NCI-H1048 (cell line): ENCODE measurements around the gene VOPP1.

Source experiments
- DNase-seq: peaks from one replicate; lab custom pipeline; 2025; lab: John Stamatoyannopoulos, UW

Gene VOPP1

DNA sequence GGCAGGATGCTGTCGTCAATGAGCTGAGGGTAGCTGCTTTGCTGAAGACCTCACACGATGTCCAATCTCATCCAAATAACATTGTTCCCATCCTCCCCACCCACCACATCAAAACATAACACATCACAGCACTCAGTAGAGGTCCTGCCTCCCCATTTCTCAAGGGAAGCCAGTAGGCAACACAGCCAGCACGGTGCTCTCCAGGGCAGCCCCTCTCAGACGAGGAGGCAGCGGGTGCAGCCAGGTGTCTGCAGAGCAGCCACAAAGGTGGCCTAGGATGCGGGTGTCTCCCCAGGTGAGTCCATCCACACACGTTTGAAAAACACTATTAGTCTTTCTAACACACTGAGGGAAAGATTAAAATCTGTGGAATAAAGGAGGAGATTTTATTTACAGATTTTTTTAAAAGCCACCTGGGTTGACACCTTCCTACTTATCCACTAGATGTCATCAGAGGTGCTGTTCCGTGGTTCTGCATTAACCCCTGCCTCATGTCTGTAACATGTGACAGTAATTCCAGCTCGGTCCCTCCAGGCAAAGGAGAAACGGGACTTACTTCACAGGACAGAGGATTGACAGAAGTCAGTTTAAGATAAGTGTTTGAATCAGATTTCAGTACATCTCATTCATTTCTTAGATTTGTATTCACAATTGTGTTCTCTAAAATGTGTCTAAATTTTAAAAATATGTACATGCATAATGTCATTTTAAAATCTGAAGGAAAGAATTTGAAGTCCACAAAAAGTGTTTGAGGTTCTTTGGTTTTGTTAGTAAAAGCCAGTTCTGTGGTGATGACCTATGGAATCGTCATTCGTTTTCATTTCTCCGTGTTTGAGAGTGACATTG is 139.1 kb downstream of the VOPP1 start:
- DNase-seq = no peak

DNA sequence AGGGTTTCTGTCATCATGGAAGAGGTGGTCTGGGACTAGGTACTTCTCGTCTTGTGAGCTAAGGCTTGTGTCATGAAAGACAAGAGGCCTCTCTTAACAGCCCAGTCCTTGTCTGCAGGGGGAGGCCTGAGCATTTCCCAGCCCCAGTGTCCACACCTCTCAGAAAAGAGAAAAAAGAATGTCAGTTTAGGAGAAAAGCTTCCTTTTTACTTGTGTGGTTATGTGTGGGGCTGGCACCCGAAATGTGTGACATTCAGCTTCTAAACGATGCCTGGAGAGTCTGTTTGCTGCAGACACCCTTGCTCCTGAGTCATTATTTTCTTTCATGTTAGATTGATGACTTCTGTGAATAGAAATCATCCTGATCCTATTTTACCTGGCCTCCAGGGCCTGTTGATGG is 139.8 kb downstream of the VOPP1 start:
- DNase-seq = no peak

DNA sequence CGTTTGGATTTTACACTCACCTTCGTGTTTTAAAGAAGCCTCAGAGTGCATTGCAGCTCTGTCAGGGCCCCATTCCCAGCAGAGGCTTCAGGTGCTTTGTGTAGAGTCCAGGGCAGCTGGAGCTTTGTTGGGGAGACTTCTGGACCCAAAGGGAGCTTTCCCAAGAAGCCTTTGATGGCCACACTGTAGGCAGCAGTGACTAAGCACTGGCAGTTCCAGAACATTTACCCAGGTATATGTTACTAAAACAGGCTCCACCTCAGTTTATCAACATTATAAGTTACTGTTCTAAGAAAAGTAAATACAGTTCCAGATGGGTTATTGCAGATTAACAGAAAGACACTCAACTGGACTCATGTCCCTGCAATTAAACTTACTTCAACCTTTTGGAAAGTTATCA is 140.4 kb downstream of the VOPP1 start:
- no peak for DNase-seq

DNA sequence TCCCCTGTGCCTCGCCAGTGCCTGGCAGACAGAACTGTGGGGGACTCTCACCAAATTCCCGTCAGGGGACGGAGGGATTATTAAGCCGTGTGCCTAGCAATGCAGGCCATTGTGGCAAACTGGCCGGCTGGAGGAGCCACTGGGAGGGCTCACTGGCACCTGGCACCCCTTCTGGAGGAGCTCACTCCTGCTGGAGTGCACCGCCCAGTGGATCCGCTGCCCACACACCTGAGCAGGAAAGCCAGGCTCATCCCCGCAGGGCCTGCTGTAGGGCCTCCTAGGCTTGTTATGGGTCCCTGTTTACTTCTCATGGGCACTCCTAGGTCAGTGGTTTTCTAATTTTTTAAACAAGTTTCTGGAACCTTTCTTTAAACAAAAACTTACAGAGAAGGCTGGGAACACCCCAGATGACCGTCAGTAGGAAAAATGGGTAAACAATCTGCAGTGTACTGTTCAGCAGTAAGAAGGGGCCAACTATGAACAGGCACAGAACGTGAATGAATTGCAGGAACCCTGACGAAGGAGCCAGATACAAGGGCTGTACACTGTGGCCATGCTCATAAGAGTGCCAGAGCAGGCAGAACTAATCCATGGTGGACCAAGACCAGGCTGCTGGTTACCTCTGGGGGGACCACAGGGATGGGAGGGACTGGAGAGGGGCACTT is 142.3 kb downstream of the VOPP1 start:
- DNase-seq = no peak

DNA sequence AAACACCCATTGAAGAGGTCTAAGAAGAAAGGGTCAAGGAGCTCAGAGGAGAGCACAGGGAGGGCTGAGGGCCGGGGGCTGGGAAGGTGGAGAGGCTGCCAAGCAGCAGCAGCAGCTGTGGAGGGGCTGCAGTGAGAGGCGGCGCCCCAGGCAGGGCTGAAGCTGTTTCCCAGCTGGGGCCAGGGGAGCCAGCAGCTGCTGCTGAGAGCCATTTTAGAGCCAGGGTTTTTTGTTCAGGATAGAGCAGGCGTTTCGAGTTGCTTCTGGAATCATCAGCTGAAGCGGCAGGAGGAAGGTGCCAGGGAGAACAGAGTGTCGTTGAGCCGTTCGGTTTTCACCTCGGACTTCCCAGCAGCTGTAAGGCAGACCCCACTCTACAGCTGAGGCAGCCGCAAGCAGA is 144.5 kb downstream of the VOPP1 start:
- DNase-seq = no peak

DNA sequence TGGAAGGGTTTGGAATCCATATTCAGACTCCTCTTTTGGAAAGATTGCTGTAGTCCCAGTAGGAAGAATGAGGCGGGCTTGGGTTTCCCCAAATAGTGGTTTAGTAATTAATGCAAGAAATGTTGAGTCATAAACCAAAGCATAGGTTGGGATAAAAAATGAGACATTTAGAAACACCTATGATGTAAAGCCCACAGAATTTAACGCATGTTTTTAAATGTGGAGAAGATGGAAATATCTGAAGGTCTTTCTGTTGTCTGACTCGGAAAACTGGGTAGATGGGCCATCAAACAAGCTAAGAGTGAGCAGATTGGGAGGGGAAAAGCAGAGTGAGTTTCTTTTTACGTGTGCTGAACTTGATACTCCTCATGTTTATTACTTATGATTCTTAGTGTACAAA is 145.0 kb downstream of the VOPP1 start:
- no peak for DNase-seq

DNA sequence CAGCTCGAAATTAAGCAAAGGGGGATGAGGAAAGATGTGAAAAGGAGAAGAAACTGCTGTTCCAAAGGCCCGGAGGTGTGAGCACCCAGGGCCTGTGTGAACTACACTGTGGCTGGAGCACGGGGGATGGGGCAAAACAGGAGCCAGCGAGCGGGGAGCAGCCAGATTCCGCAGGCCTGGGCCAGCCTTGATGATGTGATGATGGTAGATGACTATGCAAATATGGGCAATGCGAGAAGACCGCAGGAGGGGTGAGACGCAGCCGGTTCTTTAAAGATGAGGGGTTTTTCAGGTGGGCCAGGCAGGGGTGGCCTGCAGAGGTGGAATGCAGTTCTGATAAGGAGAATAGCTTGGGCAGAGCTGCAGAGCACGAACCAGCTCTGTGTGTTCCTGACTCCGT is 145.6 kb downstream of the VOPP1 start:
- no peak for DNase-seq

DNA sequence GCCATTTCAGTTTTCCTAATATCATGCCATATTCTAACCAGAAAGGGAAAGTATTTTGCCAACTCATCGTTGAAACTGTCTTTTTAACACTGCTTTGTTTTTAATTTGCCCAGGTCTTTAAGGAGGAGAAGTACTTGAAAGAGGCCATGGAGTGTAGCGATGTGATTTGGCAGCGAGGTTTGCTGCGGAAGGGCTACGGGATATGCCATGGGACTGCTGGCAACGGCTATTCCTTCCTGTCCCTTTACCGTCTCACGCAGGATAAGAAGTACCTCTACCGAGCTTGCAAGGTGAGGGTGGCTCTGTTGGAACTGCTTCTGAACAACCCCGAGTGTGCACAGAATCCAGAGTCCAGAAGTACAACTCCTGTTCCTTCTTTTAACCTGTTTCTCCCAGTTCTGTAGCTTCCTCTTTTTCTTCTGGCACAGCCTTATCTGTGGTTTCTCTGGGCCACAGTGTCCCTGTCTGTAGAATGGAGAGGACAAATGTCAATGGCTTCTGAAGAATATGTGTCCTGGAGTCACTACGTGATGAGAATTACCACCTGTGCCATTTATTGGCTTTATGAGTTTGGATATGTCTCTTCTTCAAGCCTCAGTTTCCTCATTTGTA is 147.1 kb downstream of the VOPP1 start:
- no peak for DNase-seq

DNA sequence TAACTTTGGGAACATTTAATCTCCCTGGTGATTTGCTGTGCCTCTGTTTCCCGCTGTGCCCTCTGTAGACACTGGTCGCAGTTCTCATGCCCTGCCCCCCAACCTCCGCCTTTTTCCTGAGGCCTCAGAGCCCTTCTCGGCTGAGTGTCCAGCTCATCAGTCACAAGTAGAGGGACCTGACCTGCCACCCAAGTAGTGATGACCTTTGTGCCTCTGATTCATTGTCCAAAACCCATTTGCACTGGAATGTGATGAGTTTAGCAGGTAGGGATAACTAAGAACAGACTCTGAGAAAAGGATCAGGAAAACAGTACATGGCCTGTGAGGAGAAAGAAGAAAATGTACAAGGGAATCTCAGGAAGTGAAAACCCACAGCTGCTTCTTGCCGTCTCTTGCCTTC is 148.4 kb downstream of the VOPP1 start:
- no peak for DNase-seq

DNA sequence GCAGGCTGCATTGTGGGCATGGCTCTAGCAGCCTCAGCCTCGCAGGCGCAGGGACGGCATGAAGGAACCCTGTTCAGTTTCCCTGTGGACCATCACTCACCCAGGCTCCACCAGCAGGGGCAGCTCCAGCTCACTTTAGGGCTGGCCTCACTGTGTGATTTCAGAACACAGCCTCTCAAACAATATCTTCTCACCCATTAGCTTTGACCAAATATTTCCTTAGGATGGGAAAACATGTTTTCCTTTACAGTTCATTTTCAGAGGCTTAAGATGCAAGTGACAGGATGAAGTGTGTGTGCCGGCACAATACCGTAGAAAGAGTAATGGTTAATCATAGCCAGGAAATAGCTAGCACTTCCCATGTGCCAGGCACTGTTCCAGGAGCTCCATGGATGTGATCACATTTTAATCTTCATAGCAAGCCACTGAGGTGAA is 149.0 kb downstream of the VOPP1 start:
- no peak for DNase-seq
